GM18498 (cell line): ENCODE results near the gene D2HGDH.
"Not testable (repeated sequence)": the region's sequence is repeated elsewhere in the genome, so short reads cannot be mapped to it uniquely, and the experiment has no call there.

Source experiments
- ATAC-seq: cut with Tn5 transposase; IDR thresholded peaks from one replicate; pipeline ENCODE4 v1.9.1; 2021; ENCODE audit warnings: mild to moderate bottlenecking, moderate library complexity; ENCODE audit not compliant: unreplicated experiment

The D2HGDH gene

GRCh38 chr2:241724975-241725870 is 9.2 kb upstream of the D2HGDH start:
- ATAC-seq: no peak

DNA sequence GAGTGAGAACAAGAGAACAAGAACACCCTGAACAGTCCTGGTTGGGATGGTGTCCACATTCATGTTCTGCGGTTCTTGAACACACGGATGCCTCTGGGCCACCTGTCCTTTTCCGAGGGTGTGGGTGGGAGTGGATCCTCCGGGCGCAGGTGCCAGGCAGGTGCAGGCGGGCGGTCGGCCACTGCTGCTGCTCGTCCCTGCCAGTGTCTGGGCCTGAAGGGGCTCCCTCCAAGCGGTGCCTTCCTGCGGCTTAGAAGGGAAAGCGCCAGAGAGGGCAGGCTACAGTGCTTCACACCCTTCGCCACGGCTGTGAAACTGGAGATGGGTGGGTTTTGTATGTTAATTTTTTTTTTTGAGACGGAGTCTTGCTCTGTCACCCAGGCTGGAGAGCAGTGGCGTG is 8.0 kb upstream of the D2HGDH start:
- no peak for ATAC-seq

- ATAC-seq: no peak
Measured at GRCh38 chr2:241728000-241728399, 6.4 kb upstream of the D2HGDH start.

DNA sequence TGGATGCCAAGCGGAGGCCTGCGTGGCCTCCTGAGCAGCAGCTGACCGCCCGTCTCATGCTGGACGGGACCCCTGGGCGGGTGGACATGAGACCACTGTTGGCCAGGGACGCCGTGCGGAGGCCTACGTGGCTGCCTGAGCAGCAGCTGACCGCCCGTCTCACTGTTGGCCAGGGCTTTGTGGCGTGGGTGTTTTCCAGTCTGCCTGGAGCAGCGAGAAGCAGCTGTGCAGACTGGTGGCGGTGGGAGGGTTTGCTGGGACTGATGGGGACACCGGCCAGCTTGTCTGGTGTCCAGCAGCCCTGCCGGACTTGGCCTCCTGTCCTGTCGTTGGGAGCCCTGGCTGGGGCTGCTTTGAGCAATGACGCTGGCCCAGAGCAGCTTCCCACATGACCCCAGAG is 5.8 kb upstream of the D2HGDH start:
- ATAC-seq: no peak

DNA sequence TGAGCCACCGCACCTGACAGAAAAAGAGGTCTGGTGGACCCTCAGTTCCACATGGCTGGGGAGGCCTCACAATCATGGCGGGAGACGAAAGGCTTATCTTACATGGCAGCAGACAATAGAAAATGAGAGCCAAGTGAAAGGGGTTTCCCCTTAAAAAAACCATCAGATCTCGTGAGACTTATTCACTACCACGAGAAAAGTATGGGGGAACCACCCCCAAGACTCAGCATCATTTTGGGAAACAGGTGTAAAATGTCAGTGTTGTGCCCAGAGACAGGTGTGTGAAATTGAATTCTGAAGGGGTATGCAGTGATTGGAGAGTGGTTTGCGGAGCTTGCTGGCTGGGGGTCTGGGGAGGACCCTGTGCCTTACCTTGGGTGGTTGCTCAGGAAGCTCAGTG is 4.6 kb upstream of the D2HGDH start:
- no peak for ATAC-seq

DNA sequence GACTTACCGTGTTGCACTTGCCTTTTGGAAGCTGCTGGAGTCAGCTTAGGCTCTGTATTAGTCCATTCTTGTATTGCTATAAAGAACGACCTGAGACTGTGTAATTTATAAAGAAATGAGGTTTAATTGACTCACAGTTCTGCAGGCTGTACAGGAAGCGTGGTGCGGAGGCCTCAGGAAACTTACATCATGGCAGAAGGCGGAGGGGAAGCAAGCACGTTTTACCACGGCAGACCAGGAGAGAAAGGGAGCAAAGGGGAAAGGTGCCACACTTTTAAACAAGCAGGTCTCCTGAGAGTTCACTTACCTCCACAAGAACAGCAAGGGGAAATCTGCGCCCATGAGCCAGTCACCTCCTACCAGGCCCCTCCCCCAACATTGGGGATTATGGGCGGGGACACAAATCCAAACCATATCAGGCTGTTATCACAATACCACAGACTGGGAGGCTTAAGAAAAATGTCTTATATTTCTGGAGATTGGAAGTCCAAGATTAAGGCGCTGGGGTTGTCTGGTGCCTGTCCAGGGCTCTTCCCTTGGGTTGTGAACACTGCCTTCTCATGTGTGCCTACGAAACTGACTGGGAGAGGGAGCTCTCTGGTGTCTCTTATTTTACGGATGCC is 3.6 kb upstream of the D2HGDH start:
- no peak for ATAC-seq

GRCh38 chr2:241732513-241733186 is 1.8 kb upstream of the D2HGDH start:
- ATAC-seq: not testable (repeated sequence)

DNA sequence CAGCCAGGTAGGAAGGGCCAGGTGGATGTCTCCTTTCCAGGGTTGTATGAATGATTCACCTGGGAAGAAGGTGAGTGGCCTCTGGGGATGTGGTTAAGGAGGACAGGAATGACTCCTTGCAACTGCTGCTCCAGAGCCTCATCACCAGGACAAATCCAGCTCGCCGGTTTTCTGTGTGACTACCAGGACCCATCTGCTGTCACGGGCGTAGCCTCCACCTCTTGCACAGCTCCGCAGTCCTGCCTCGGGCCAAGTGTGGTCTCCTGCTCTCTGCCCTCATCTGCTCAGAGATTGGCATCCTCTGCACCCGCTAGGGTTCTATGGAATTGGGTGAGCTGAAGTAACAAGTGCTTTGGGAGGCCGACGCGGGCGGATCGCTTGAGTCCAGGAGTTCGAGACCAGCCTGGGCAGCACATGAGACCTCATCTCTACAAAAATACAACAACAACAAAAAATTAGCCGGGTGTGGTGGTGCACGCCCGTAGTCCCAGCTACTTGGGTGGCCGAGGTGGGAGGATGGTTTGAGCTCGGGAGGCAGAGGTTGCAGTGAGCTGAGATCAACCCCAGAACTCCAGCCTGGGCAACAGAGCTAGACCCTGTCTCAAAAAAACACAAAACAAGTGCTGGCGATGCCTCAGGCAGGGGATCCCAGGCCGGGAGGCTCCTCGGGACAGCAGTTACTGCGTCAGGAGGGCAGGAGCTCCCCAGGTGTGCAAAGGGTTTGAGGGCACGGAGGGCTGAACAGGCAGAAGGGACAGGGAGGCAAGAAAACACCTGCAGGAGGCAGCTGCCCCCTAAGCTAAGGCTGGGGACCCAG is 831 bp upstream of the D2HGDH start:
- no peak for ATAC-seq

- peak; percentile 23 for ATAC-seq
Measured at GRCh38 chr2:241734208-241734466, 293 bp upstream of the D2HGDH start.

GRCh38 chr2:241736111-241736510 is 1.7 kb downstream of the D2HGDH start:
- no peak for ATAC-seq

DNA sequence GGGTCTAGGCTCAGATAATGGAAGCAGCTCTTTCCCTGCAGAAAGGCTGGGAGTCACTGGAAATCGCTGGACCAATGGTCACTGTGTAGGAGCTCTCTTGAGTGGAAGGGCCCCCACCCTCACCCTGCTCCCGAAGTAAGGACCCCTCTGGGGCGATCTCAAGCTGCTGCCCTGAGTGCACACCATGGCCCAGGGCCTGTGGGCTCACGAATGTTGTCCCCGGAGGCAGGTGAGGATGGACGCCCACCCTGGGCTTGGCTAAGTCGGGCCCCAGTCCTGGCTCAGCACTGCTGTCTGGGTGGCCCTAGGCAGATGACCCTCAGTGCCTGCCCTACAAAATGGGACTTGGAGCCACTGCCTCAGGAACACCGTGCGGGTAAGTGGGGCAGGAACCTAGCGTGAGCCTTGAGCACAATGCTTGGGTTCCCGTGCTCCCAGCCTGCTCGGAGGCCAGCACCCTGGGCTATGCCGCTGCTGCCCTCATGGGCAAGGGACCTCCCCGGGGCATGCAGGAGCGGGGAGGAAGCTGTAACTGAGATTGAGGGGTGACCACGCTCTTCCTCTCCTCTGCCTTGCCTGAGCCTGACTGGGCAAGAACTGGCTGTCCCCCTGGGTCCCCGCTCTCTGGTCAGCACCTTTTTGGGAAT is 3.7 kb downstream of the D2HGDH start:
- ATAC-seq: no peak

GRCh38 chr2:241739177-241739576 is 4.7 kb downstream of the D2HGDH start:
- no peak for ATAC-seq

- no peak for ATAC-seq
Measured at GRCh38 chr2:241739651-241740050, 5.2 kb downstream of the D2HGDH start.

- no peak for ATAC-seq
Measured at GRCh38 chr2:241741016-241741415, 6.6 kb downstream of the D2HGDH start.

DNA sequence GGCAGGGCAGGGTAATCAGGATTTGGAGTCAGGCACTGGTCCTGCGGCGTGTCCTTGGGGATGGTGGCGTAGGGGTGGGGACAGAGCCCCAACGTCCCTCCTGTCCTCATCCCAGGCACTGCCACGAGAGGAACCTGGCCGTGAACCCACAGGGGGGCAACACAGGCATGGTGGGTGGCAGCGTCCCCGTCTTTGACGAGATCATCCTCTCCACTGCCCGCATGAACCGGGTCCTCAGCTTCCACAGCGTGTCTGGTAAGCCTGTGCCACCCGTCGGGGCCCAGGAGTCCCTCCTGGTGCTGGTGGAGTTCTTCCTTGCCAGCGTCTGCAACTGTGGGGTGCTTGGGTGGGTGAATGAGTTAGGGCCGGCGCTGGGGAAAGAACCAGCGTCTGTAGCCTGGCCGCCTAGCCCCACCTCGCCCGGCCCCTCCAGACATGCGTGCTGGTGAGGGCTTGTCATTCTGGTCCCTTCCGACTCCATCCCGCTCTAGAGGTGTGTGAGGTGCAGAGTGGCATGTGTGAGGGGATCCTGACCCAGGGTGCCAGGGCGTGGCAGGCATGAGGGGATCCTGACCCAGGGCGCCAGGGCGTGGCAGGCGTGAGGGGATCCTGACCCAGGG is 8.0 kb downstream of the D2HGDH start:
- no peak for ATAC-seq

- ATAC-seq: not testable (repeated sequence)
Measured at GRCh38 chr2:241743008-241743407, 8.6 kb downstream of the D2HGDH start.

DNA sequence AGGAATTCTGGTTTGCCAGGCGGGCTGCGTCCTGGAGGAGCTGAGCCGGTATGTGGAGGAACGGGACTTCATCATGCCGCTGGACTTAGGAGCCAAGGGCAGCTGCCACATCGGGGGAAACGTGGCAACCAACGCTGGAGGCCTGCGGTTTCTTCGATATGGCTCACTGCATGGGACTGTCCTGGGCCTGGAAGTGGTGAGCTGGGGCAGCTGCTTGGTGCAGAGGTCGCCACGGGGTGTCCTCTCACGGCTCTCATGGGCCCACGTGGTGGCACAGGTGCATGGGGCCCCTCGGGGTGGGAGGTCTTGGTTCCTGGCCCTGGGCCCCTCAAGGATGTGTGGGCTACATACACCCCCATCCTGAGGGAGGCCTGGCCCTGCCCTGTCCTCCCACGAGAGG is 9.2 kb downstream of the D2HGDH start:
- ATAC-seq: no peak

GRCh38 chr2:241744028-241744754 is 9.8 kb downstream of the D2HGDH start:
- ATAC-seq: no peak

DNA sequence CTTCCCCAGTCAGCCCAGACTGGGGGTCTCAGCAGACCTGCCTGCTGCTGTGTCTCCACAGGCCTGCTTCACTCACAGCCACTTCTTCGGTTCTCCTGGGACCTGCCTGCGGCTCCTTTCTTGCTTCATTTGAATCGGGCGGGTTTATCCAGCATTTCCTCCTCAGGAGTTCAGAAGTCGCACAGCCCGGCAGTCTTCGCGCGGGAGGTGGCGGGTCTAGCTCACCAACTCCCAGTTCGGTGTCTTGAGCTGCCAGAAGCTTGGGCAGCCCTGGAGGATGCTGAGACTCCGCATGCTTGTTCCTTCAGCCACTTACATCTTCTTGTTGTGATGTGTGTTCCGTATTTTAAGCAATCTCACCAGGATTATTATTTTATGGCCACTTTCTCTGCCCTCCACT is 10.8 kb downstream of the D2HGDH start:
- ATAC-seq: no peak

DNA sequence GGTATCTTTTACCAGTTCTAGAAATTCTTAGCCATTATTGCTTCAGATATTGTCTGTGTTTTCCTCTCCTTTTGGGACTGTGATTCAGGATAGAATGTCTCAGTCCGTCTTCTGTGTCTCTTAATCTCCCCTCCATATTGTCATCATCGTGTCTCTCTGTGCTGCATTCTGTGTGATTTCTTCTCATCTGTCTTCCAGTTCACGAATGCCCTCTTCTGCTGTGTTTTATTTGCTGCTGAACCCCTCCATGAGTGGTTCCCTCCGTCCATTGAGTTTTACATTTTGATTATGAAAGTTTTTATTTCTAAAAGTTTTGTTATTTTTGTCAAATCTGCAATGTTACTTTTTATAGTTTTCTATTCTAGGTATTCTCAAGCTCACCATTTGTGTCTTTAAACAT is 11.7 kb downstream of the D2HGDH start:
- ATAC-seq: no peak
